HEK293 (cell line): ENCODE results near the gene MAML3.

ENCODE experiments used
- CTCF ChIA-PET: fragments of 350-600 bp; formaldehyde crosslinking; extraction: SDS; loops from one replicate; lab custom pipeline; 2021; ENCODE audit warnings: antibody characterized with exemption; lab: Yijun Ruan, JAX
- POLR2A ChIA-PET: fragments of 300-600 bp; formaldehyde crosslinking; extraction: SDS; loops from one replicate; lab custom pipeline; 2020; ENCODE audit warnings: antibody characterized with exemption, inconsistent platforms; lab: Yijun Ruan, JAX
- H3K27ac ChIP-seq: fragments of 200-500 bp; sonication (Bioruptor generic); 2 replicates; pipeline ENCODE4 v1.5.1; 2014; ENCODE audit warnings: low read depth, low read length, control low read depth, inconsistent platforms; ENCODE audit errors: extremely low read depth
- H3K36me3 ChIP-seq, 2 experiments: fragments of 200-500 bp in 1 of 2; sonication (Bioruptor generic) in 1 of 2; 1 replicate in 1 of 2; 2 replicates in 1 of 2; pipeline ENCODE4 v1.5.1; 2014 to 2017; ENCODE audit warnings: inconsistent platforms in 2 of 2, low read length in 2 of 2; ENCODE audit not compliant: control insufficient read depth in 2 of 2, insufficient read depth in 1 of 2
- H3K4me1 ChIP-seq: fragments of 200-500 bp; sonication (Bioruptor generic); 2 replicates; pipeline ENCODE4 v1.5.1; 2014; ENCODE audit warnings: mild to moderate bottlenecking, low read length, inconsistent platforms; ENCODE audit not compliant: control insufficient read depth, insufficient read depth
- H3K4me3 ChIP-seq: 2 replicates; pipeline ENCODE4 v1.5.1; 2011; ENCODE audit warnings: low read depth, mild to moderate bottlenecking, control low read depth, low read length, moderate library complexity
- H3K9me3 ChIP-seq: fragments of 200-500 bp; sonication (Bioruptor generic); 2 replicates; pipeline ENCODE4 v1.5.1; 2014; ENCODE audit warnings: low read depth, low read length, inconsistent platforms; ENCODE audit not compliant: control insufficient read depth, insufficient read depth
- GLI2 ChIP-seq: fragments of 450-650 bp; formaldehyde crosslinking; IDR thresholded peaks from 2 replicates; pipeline ENCODE4; 2017; ENCODE audit warnings: missing biosample characterization, missing genetic modification characterization, low read depth, borderline replicate concordance
- GLI4 ChIP-seq: fragments of 450-650 bp; formaldehyde crosslinking; IDR thresholded peaks from 2 replicates; pipeline ENCODE4 v1.5.1; 2016; ENCODE audit warnings: missing biosample characterization, missing genetic modification characterization
- HOXA7 ChIP-seq: sonication (generic); formaldehyde crosslinking; IDR thresholded peaks from 2 replicates; pipeline ENCODE4 v1.8.1; 2022; ENCODE audit warnings: missing genetic modification reagents, borderline replicate concordance
- MYNN ChIP-seq: fragments of 450-650 bp; formaldehyde crosslinking; IDR thresholded peaks from 2 replicates; pipeline ENCODE4 v1.5.1; 2016; ENCODE audit warnings: missing biosample characterization, missing genetic modification characterization, borderline replicate concordance
- SETDB1 ChIP-seq: IDR thresholded peaks from one replicate; pipeline ENCODE4 v1.6.1; 2017; ENCODE audit warnings: mild to moderate bottlenecking, low read length, moderate library complexity, mixed read lengths; ENCODE audit not compliant: insufficient read length
- SP7 ChIP-seq: fragments of 450-650 bp; formaldehyde crosslinking; IDR thresholded peaks from 2 replicates; pipeline ENCODE4 v1.5.1; 2016; ENCODE audit warnings: missing biosample characterization, missing genetic modification characterization
- TCF7L2 ChIP-seq: IDR thresholded peaks from 2 replicates; pipeline ENCODE4 v1.6.1; 2011; ENCODE audit warnings: low read depth, mild to moderate bottlenecking, inconsistent platforms, low read length, moderate library complexity, borderline replicate concordance
- ZNF10 ChIP-seq: fragments of 450-650 bp; formaldehyde crosslinking; IDR thresholded peaks from 2 replicates; pipeline ENCODE4 v1.5.1; 2017; ENCODE audit warnings: missing biosample characterization, missing genetic modification characterization
- ZNF292 ChIP-seq: fragments of 450-650 bp; formaldehyde crosslinking; IDR thresholded peaks from 2 replicates; pipeline ENCODE4 v1.5.1; 2016; ENCODE audit warnings: low read depth, missing biosample characterization, missing genetic modification characterization, borderline replicate concordance
- ZNF423 ChIP-seq: fragments of 450-650 bp; formaldehyde crosslinking; IDR thresholded peaks from 2 replicates; pipeline ENCODE4 v1.5.1; 2016; ENCODE audit warnings: missing biosample characterization, missing genetic modification characterization
- ZNF529 ChIP-seq: fragments of 450-650 bp; formaldehyde crosslinking; IDR thresholded peaks from 2 replicates; pipeline ENCODE4 v1.5.1; 2017; ENCODE audit warnings: missing genetic modification characterization, missing biosample characterization; ENCODE audit not compliant: insufficient replicate concordance
- ZNF610 ChIP-seq: fragments of 450-650 bp; formaldehyde crosslinking; IDR thresholded peaks from 2 replicates; pipeline ENCODE4 v1.5.1; 2016; ENCODE audit warnings: missing biosample characterization, missing genetic modification characterization, borderline replicate concordance
- ZNF621 ChIP-seq: fragments of 450-650 bp; formaldehyde crosslinking; IDR thresholded peaks from 2 replicates; pipeline ENCODE4 v1.5.1; 2017; ENCODE audit warnings: missing biosample characterization, missing genetic modification characterization
- ZNF792 ChIP-seq: fragments of 450-650 bp; formaldehyde crosslinking; IDR thresholded peaks from 2 replicates; pipeline ENCODE4 v1.5.1; 2016; ENCODE audit warnings: missing biosample characterization, missing genetic modification characterization
- TF ChIP-seq, protein P1 (sequence below): fragments of 450-650 bp; formaldehyde crosslinking; IDR thresholded peaks from 2 replicates; pipeline ENCODE4 v1.5.1; 2016; ENCODE audit warnings: missing biosample characterization, missing genetic modification characterization
- TF ChIP-seq, protein P2 (sequence below): IDR thresholded peaks from 2 replicates; pipeline ENCODE4 v1.6.1; 2011; ENCODE audit warnings: mild to moderate bottlenecking, low read depth, low read length, borderline replicate concordance
- TF ChIP-seq, protein P3 (sequence below): fragments of 450-650 bp; formaldehyde crosslinking; IDR thresholded peaks from 2 replicates; pipeline ENCODE4 v1.5.1; 2016; ENCODE audit warnings: missing biosample characterization, missing genetic modification characterization
- TF ChIP-seq, protein P4 (sequence below): fragments of 450-650 bp; formaldehyde crosslinking; IDR thresholded peaks from 2 replicates; pipeline ENCODE4 v1.5.1; 2016; ENCODE audit warnings: missing biosample characterization, missing genetic modification characterization, borderline replicate concordance
- TF ChIP-seq, protein P5 (sequence below): fragments of 450-650 bp; formaldehyde crosslinking; IDR thresholded peaks from 2 replicates; pipeline ENCODE4 v1.5.1; 2016; ENCODE audit warnings: missing biosample characterization, missing genetic modification characterization
- TF ChIP-seq, protein P6 (sequence below): fragments of 450-650 bp; formaldehyde crosslinking; IDR thresholded peaks from 2 replicates; pipeline ENCODE4 v1.5.1; 2016; ENCODE audit warnings: missing biosample characterization, missing genetic modification characterization

MAML3 gene

DNA sequence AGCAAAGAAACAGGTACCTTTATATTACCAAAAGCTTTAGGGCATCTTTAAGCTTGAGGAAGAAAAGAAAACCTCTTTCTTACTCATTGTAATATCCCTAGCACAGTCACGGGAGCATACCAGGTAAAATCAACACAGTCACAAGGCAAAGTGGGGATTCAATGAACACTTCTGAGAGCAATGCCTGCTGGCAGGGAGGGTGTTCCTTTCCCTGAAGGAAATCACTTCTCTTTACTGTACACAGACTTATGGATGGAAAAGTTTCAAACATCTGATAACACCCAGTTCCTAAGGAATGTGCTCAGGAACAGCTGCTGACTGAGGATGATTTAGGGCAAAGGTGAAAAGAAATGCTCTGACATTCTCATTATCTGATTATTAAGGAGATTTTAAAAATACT is 94.8 kb downstream of the MAML3 start:
- no peak overlapping the region for H3K27ac ChIP-seq
- TF ChIP-seq, protein P1, sequence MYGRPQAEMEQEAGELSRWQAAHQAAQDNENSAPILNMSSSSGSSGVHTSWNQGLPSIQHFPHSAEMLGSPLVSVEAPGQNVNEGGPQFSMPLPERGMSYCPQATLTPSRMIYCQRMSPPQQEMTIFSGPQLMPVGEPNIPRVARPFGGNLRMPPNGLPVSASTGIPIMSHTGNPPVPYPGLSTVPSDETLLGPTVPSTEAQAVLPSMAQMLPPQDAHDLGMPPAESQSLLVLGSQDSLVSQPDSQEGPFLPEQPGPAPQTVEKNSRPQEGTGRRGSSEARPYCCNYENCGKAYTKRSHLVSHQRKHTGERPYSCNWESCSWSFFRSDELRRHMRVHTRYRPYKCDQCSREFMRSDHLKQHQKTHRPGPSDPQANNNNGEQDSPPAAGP (tag by site-specific recombination): no peak
- TF ChIP-seq ZNF621 (no peak), ZNF10 (tag by site-specific recombination) (no peak), GLI4 (no peak), MYNN (tag by site-specific recombination) (no peak), ZNF610 (tag by site-specific recombination) (no peak), ZNF792 (tag by site-specific recombination) (no peak), SETDB1 (no peak), ZNF423 (tag by site-specific recombination) (no peak), TCF7L2 (no peak), GLI2 (no peak), ZNF292 (tag by site-specific recombination) (no peak)
- TF ChIP-seq, protein P2, sequence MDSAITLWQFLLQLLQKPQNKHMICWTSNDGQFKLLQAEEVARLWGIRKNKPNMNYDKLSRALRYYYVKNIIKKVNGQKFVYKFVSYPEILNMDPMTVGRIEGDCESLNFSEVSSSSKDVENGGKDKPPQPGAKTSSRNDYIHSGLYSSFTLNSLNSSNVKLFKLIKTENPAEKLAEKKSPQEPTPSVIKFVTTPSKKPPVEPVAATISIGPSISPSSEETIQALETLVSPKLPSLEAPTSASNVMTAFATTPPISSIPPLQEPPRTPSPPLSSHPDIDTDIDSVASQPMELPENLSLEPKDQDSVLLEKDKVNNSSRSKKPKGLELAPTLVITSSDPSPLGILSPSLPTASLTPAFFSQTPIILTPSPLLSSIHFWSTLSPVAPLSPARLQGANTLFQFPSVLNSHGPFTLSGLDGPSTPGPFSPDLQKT: no peak
- TF ChIP-seq, protein P3, sequence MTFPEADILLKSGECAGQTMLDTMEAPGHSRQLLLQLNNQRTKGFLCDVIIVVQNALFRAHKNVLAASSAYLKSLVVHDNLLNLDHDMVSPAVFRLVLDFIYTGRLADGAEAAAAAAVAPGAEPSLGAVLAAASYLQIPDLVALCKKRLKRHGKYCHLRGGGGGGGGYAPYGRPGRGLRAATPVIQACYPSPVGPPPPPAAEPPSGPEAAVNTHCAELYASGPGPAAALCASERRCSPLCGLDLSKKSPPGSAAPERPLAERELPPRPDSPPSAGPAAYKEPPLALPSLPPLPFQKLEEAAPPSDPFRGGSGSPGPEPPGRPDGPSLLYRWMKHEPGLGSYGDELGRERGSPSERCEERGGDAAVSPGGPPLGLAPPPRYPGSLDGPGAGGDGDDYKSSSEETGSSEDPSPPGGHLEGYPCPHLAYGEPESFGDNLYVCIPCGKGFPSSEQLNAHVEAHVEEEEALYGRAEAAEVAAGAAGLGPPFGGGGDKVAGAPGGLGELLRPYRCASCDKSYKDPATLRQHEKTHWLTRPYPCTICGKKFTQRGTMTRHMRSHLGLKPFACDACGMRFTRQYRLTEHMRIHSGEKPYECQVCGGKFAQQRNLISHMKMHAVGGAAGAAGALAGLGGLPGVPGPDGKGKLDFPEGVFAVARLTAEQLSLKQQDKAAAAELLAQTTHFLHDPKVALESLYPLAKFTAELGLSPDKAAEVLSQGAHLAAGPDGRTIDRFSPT (tag by site-specific recombination): no peak
- TF ChIP-seq, protein P4, sequence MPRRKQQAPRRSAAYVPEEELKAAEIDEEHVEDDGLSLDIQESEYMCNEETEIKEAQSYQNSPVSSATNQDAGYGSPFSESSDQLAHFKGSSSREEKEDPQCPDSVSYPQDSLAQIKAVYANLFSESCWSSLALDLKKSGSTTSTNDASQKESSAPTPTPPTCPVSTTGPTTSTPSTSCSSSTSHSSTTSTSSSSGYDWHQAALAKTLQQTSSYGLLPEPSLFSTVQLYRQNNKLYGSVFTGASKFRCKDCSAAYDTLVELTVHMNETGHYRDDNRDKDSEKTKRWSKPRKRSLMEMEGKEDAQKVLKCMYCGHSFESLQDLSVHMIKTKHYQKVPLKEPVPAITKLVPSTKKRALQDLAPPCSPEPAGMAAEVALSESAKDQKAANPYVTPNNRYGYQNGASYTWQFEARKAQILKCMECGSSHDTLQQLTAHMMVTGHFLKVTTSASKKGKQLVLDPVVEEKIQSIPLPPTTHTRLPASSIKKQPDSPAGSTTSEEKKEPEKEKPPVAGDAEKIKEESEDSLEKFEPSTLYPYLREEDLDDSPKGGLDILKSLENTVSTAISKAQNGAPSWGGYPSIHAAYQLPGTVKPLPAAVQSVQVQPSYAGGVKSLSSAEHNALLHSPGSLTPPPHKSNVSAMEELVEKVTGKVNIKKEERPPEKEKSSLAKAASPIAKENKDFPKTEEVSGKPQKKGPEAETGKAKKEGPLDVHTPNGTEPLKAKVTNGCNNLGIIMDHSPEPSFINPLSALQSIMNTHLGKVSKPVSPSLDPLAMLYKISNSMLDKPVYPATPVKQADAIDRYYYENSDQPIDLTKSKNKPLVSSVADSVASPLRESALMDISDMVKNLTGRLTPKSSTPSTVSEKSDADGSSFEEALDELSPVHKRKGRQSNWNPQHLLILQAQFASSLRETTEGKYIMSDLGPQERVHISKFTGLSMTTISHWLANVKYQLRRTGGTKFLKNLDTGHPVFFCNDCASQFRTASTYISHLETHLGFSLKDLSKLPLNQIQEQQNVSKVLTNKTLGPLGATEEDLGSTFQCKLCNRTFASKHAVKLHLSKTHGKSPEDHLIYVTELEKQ (tag by site-specific recombination): no peak
- TF ChIP-seq, protein P5, sequence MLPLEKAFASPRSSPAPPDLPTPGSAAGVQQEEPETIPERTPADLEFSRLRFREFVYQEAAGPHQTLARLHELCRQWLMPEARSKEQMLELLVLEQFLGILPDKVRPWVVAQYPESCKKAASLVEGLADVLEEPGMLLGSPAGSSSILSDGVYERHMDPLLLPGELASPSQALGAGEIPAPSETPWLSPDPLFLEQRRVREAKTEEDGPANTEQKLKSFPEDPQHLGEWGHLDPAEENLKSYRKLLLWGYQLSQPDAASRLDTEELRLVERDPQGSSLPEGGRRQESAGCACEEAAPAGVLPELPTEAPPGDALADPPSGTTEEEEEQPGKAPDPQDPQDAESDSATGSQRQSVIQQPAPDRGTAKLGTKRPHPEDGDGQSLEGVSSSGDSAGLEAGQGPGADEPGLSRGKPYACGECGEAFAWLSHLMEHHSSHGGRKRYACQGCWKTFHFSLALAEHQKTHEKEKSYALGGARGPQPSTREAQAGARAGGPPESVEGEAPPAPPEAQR: no peak
- CTCF ChIA-PET: interaction anchor here (0.7 to 1.5 kb wide), 2 partner anchors 8 to 825 kb away, joined by 4 to 5 read pairs; no protein-coding TSS in a partner anchor
- H3K4me1 ChIP-seq: 0 out of 2 replicates have a peak, but pooled peaks cover 2% of the 10 kb centered on the region
- POLR2A ChIA-PET: no interaction called here
- H3K9me3 ChIP-seq: no peaks in the 10 kb centered on the region
- H3K4me3 ChIP-seq: no peak overlapping the region
- no peaks in the 10 kb centered on the region for H3K36me3 ChIP-seq

DNA sequence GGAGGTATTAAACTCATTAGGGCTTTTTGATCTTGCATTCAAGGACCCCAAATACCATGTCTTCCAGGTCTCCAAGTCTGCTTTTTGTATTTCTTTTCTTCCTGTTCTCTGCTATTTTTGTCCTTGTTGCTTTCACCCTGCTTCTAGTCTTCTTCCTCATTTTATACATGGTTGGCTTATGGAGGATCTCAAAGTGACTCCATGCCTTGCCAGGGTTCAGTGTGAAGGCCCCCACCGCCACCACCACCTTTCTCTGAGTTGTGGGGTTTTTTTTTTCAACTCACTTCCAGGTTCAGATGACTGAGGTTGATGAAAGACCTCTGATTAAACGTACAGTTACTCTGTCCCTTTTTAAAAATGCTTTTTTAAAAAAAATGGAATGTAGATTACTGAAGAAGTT is 96.3 kb downstream of the MAML3 start:
- TF ChIP-seq SP7 (tag by site-specific recombination): no peak
- TF ChIP-seq, protein P6, sequence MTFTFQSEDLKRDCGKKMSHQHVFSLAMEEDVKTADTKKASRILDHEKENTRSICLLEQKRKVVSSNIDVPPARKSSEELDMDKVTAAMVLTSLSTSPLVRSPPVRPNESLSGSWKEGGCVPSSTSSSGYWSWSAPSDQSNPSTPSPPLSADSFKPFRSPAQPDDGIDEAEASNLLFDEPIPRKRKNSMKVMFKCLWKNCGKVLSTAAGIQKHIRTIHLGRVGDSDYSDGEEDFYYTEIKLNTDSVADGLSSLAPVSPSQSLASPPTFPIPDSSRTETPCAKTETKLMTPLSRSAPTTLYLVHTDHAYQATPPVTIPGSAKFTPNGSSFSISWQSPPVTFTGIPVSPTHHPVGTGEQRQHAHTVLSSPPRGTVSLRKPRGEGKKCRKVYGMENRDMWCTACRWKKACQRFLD (tag by site-specific recombination): no peak
- no peak for TF ChIP-seq HOXA7 (CRISPR knock-in tag)
- TF ChIP-seq ZNF529: no peak
- ChIA-PET POLR2A (no interaction called here), CTCF (no interaction called here)
- Histone ChIP-seq H3K4me3 (no peak overlapping the region), H3K4me1 (0 out of 2 replicates have a peak, but pooled peaks cover 2% of the 10 kb centered on the region), H3K9me3 (no peaks in the 10 kb centered on the region), H3K36me3 (no peaks in the 10 kb centered on the region), H3K27ac (no peak overlapping the region)
